ENCODE results near the gene SCAMP4. TPM values are rescaled to one million over a fixed set of nuclear protein-coding genes. Genes with fewer than 3 reads are reported as not detected.

The SCAMP4 gene
- total RNA-seq, 3 donors from 2014 or later: 57.2 to 61.3 (median 59.8) TPM

DNA sequence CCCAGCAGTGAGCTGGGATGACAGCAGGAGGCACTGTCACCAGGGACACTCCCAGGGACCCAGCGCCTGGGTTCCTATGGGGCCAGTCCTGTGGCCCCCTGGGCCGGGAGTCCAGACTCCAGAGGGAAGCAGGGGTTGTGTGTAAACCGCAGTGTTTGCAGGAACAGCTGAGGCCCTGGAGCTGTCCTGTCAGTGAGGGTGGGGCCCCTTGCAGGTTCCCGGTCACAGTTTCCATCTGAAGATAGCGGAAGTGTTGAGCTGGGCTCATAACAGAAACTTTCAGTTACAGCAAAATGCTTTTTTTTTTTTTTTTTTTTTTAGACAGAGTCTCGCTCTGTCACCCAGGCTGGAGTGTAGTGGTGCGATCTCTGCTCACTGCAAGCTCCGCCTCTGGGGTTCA is 18.1 kb downstream of the SCAMP4 start:
- Histone ChIP-seq H3K4me3 (no peak overlapping the region), H3K4me1 (ENCODE audit: low read depth) (no peaks in the 10 kb centered on the region), H3K9me3 (no peaks in the 10 kb centered on the region), H3K36me3 (ENCODE audit: low read depth) (peaks cover 4% of the 10 kb centered on the region)
- ATAC-seq: peak; percentile 56
- intact Hi-C loops (cut with DNase I, micrococcal nuclease): loop anchor here in 1 of 2 donors (10.0 kb wide), 1 partner anchor 151 kb away; no protein-coding TSS in a partner anchor
- no peak for DNase-seq
- TF ChIP-seq, protein P1, sequence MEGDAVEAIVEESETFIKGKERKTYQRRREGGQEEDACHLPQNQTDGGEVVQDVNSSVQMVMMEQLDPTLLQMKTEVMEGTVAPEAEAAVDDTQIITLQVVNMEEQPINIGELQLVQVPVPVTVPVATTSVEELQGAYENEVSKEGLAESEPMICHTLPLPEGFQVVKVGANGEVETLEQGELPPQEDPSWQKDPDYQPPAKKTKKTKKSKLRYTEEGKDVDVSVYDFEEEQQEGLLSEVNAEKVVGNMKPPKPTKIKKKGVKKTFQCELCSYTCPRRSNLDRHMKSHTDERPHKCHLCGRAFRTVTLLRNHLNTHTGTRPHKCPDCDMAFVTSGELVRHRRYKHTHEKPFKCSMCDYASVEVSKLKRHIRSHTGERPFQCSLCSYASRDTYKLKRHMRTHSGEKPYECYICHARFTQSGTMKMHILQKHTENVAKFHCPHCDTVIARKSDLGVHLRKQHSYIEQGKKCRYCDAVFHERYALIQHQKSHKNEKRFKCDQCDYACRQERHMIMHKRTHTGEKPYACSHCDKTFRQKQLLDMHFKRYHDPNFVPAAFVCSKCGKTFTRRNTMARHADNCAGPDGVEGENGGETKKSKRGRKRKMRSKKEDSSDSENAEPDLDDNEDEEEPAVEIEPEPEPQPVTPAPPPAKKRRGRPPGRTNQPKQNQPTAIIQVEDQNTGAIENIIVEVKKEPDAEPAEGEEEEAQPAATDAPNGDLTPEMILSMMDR (IDR thresholded peaks at IDR 0.05): no peak

DNA sequence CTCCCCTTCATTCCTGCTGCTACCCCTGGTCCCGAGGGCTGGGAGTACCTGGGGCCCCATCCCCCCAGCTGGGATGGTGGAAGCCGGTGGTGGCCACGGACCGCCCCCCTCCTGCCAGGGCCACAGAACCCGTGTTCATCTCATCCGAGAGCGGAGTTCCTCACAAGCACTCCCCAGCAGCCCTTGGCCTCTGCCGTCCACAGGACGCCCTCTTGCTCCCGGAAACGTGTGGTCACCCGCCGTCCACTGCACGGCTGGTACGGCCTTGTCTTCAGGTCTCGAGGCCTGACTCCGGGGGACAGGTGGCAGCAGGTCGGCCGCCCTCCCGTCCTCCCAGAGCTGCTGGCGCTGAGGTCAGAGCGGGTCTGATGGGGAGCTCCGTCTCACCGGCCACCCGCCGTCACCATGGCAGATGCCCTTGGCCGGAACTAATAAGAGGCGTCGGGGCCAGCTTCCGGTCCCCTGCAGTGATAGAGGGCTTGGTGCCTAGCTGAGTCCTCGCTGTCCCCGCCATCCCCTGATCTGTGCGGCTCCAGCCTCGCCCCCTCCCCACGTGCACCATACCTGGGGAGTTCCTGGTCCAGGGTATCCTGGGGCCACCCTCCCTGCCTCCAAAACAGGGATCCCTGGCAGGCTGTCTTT is 19.2 kb downstream of the SCAMP4 start:
- ATAC-seq: no peak
- intact Hi-C loops (cut with DNase I, micrococcal nuclease): loop anchor here in 1 of 2 donors (10.0 kb wide), 1 partner anchor 150 kb away; no protein-coding TSS in a partner anchor
- H3K4me3 ChIP-seq: no peak overlapping the region
- H3K4me1 ChIP-seq (ENCODE audit: low read depth): peaks cover 5% of the 10 kb centered on the region
- TF ChIP-seq, protein P1 (IDR thresholded peaks at IDR 0.05): no peak
- H3K9me3 ChIP-seq: no peaks in the 10 kb centered on the region
- peaks cover 4% of the 10 kb centered on the region for H3K36me3 ChIP-seq (ENCODE audit: low read depth)
- DNase-seq: no peak

DNA sequence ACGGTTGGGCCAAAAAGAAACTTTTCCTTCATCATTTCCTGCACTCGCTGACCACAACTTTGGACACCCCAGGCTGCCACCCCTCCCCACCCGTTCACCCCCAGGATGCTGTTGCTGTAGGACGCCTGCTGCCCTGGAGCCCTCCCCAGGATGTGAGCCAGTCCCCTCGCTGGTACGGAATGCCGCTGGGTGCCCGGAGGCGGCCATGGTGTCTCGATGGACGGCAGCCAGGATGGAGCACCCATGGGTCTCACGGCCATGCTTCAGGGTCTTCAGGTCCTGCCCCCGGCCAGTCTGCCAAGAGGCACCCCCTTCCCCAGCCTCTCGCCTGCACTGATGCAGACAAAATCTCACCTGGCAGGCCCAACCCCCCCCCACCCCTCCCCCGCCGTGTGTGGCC is 20.3 kb downstream of the SCAMP4 start:
- peaks cover 12% of the 10 kb centered on the region for H3K4me1 ChIP-seq (ENCODE audit: low read depth)
- H3K36me3 ChIP-seq (ENCODE audit: low read depth): peaks cover 4% of the 10 kb centered on the region
- DNase-seq (peak in 1 of 3 donors; percentile 54), ATAC-seq (no peak)
- no peak overlapping the region for H3K4me3 ChIP-seq
- no peaks in the 10 kb centered on the region for H3K9me3 ChIP-seq
- TF ChIP-seq, protein P1 (IDR thresholded peaks at IDR 0.05): no peak
- intact Hi-C loops (cut with DNase I, micrococcal nuclease): loop anchor here in 1 of 2 donors (10.0 kb wide), 1 partner anchor 149 kb away; no protein-coding TSS in a partner anchor

DNA sequence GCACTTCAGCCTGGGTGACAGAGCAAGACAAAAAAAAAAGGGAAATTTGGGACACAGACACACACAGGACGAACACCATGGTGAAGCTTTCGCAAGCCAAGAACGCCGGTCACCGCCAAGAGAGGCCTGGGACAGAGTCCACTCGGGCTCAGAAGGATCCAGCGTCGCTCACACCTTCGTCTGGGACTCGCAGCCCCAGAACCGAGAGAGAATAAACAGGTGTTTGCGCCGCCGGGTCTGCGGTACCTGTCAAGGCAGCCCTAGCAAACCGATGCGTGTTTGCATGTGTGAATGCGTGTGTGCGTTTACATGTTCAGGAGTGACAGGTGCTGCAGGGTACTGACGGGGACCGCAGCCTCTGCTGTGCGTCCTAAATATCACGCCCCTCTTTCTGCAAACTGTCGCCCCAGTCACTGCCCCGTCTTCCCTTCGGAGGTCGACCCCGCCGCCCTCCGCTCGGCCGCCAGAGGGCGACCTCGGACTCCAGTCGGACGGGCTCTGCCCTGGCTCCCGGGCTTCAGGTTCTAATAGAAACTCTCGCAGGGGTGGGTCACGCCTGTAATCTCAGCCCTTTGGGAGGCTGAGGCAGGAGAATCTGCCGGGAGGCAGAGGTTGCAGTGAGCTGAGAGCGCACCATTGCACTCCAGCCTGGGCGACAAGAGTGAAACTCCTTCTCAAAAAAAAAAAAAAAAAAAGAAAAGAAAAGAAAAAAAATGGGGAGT is 24.0 kb downstream of the SCAMP4 start:
- Histone ChIP-seq H3K4me3 (no peak overlapping the region), H3K36me3 (ENCODE audit: low read depth) (no peaks in the 10 kb centered on the region), H3K4me1 (ENCODE audit: low read depth) (peaks cover 12% of the 10 kb centered on the region), H3K9me3 (no peaks in the 10 kb centered on the region)
- DNase-seq: peak; percentile 84 to 89 (median 88)
- ATAC-seq: peak; percentile 96
- intact Hi-C loops (cut with DNase I, micrococcal nuclease): loop anchor here in 1 of 2 donors (10.0 kb wide), 1 partner anchor 146 kb away; no protein-coding TSS in a partner anchor
- TF ChIP-seq, protein P1 (IDR thresholded peaks at IDR 0.05): peak; percentile 89

DNA sequence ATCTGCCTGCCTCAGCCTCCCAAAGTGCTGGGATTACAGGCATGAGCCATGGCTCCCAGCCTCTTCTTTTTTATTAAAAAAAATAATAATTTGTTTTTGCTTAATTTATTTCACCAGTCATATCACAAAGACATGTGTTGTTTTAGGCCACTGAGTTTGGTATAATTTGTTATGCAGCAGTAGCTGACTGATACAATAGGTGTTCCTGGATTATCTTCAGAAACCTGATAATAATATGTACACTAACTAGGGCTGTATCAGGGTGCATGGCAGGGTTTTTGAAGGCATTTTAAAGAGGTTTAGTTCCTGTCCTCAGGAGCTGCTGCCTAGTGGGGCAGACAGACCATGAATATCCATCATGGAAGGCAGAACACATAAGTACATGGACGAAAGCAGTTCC is 26.2 kb downstream of the SCAMP4 start:
- ATAC-seq: no peak
- Histone ChIP-seq H3K4me3 (no peak overlapping the region), H3K36me3 (ENCODE audit: low read depth) (no peaks in the 10 kb centered on the region), H3K9me3 (no peaks in the 10 kb centered on the region), H3K4me1 (ENCODE audit: low read depth) (peaks cover 12% of the 10 kb centered on the region)
- TF ChIP-seq, protein P1 (IDR thresholded peaks at IDR 0.05): no peak
- no peak for DNase-seq
- intact Hi-C loops (cut with DNase I, micrococcal nuclease): no loop called here

Data from mucosa of descending colon (tissue), 3 donors.